Measurements from ENCODE around the gene CACUL1. TPM values are rescaled to one million over a fixed set of nuclear protein-coding genes. Genes with fewer than 3 reads are reported as not detected.
"Not testable (repeated sequence)": the region's sequence is repeated elsewhere in the genome, so short reads cannot be mapped to it uniquely, and the experiment has no call there.

The CACUL1 gene
- total and polyA plus RNA-seq, 7 donors: 4.2 to 51.7 (median 41.0) TPM

DNA sequence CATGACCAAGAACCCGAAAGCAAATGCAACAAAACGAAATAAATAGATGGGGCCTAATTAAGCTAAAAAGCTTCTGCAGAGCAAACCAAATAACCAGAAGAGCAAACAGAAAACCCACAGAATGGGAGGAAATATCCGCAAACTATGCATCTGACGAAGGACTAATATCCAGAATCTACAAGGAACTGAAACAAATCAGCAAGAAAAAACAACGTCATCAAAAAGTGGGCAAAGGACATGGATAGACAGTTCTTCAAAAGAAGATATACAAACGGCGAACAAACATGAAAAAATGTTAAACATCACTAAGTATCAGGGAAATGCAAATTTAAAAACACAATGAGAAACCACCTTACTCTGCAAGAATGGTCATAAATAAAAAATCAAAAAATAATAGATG, 35.3 kb upstream of the CACUL1 start:
- no peaks in the 10 kb centered on the region for H3K4me1 ChIP-seq
- no peak for TF ChIP-seq EP300 (IDR thresholded peaks at IDR 0.05)
- TF ChIP-seq POLR2AphosphoS5 (IDR thresholded peaks at IDR 0.05): no peak
- no peak for TF ChIP-seq POLR2A (IDR thresholded peaks at IDR 0.05)
- TF ChIP-seq, protein P1, sequence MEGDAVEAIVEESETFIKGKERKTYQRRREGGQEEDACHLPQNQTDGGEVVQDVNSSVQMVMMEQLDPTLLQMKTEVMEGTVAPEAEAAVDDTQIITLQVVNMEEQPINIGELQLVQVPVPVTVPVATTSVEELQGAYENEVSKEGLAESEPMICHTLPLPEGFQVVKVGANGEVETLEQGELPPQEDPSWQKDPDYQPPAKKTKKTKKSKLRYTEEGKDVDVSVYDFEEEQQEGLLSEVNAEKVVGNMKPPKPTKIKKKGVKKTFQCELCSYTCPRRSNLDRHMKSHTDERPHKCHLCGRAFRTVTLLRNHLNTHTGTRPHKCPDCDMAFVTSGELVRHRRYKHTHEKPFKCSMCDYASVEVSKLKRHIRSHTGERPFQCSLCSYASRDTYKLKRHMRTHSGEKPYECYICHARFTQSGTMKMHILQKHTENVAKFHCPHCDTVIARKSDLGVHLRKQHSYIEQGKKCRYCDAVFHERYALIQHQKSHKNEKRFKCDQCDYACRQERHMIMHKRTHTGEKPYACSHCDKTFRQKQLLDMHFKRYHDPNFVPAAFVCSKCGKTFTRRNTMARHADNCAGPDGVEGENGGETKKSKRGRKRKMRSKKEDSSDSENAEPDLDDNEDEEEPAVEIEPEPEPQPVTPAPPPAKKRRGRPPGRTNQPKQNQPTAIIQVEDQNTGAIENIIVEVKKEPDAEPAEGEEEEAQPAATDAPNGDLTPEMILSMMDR (IDR thresholded peaks at IDR 0.05): no peak
- H3K27ac ChIP-seq: no peak overlapping the region
- no peak overlapping the region for H3K4me3 ChIP-seq
- DNase-seq: no peak
- no peaks in the 10 kb centered on the region for H3K27me3 ChIP-seq
- WGBS, 2 donors: 91% methylated on average over 7 of the region's 7 CpGs
- no peaks in the 10 kb centered on the region for H3K9me3 ChIP-seq
- intact Hi-C loops (cut with DNase I): no loop called here
- H3K36me3 ChIP-seq: no peaks in the 10 kb centered on the region

- WGBS, 2 donors: 75 to 82% methylated on average over 5 of the region's 5 CpGs
- Histone ChIP-seq H3K27ac (no peak overlapping the region), H3K36me3 (no peaks in the 10 kb centered on the region), H3K4me1 (no peaks in the 10 kb centered on the region), H3K27me3 (no peaks in the 10 kb centered on the region), H3K4me3 (no peak overlapping the region), H3K9me3 (no peaks in the 10 kb centered on the region)
- intact Hi-C loops (cut with DNase I): no loop called here
- no peak for DNase-seq
- TF ChIP-seq POLR2A (IDR thresholded peaks at IDR 0.05) (no peak), POLR2AphosphoS5 (IDR thresholded peaks at IDR 0.05) (no peak), EP300 (IDR thresholded peaks at IDR 0.05) (no peak)
- TF ChIP-seq, protein P1 (IDR thresholded peaks at IDR 0.05): no peak
Observed at GRCh38 chr10:118785551-118785950, 30.8 kb upstream of the CACUL1 start.

DNA sequence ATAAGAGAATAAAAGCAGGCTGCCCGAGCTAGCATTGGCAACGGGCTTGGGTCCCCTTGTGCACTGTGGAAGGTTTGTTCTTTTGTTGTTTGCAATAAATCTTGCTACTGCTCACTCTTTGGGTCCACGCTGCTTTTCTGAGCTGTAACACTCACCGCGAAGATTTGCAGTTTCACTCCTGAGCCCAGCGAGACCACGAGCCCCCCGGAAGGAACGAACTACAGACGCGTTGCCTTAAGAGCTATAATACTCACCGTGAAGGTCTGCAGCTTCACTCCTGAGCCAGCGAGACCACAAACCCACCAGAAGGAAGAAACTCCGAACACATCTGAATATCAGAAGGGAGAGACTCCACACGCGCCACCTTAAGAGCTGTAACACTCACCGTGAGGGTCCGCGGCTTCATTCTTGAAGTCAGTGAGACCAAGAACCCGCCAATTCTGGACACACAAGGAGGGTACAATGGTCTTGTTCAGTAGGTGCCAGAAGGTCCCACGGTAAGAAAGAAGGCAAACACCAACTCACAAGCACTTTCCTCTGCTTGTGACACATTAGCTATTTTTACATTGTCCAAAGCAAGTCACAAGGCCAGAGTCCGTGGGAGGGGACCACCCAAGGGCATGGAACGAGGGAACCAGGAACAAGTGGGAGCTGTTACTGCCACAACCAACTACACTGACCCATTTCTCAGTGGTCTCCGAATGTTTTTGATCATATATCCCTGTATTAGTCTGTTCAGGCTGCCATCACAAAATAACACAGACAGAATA, 29.2 kb upstream of the CACUL1 start:
- Histone ChIP-seq H3K36me3 (no peaks in the 10 kb centered on the region), H3K4me1 (no peaks in the 10 kb centered on the region), H3K27me3 (no peaks in the 10 kb centered on the region), H3K9me3 (no peaks in the 10 kb centered on the region), H3K4me3 (no peak overlapping the region), H3K27ac (no peak overlapping the region)
- TF ChIP-seq POLR2A (IDR thresholded peaks at IDR 0.05) (no peak), POLR2AphosphoS5 (IDR thresholded peaks at IDR 0.05) (no peak), EP300 (IDR thresholded peaks at IDR 0.05) (no peak)
- TF ChIP-seq, protein P1 (IDR thresholded peaks at IDR 0.05): no peak
- no peak for DNase-seq
- intact Hi-C loops (cut with DNase I): no loop called here
- 84 to 86% methylated on average over 24 of the region's 24 CpGs for WGBS, 2 donors

DNA sequence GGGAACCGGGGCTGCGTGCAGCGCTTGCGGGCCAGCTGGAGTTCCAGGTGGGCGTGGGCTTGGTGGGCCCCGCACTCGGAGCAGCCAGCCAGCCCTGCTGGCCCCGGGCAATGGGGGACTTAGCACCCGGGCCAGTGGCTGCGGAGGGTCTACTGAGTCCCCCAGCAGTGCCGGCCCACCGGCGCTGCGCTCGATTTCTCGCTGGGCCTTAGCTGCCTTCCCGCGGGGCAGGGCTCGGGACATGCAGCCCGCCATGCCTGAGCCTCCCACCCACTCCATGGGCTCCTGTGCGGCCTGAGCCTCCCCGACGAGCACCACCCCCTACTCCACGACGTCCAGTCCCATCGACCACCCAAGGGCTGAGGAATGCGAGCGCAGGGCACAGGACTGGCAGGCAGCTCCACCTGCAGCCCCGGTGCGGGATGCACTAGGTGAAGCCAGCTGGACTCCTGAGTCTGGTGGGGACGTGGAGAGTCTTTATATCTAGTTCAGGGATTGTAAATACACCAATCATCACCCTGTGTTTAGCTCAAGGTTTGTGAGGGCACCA, 28.2 kb upstream of the CACUL1 start:
- DNase-seq; H3K36me3 ChIP-seq; H3K27me3 ChIP-seq; H3K9me3 ChIP-seq; H3K4me1 ChIP-seq; intact Hi-C loops (cut with DNase I); H3K4me3 ChIP-seq; H3K27ac ChIP-seq: not testable (repeated sequence)
- 94 to 95% methylated on average over 31 of the region's 31 CpGs for WGBS, 2 donors

GRCh38 chr10:118781541-118781940, 26.8 kb upstream of the CACUL1 start:
- H3K9me3 ChIP-seq: no peaks in the 10 kb centered on the region
- no peak overlapping the region for H3K4me3 ChIP-seq
- no peaks in the 10 kb centered on the region for H3K27me3 ChIP-seq
- no peak for DNase-seq
- H3K36me3 ChIP-seq: no peaks in the 10 kb centered on the region
- 90 to 93% methylated on average over 4 of the region's 4 CpGs for WGBS, 2 donors
- TF ChIP-seq EP300 (IDR thresholded peaks at IDR 0.05) (no peak), POLR2A (IDR thresholded peaks at IDR 0.05) (no peak), POLR2AphosphoS5 (IDR thresholded peaks at IDR 0.05) (no peak)
- TF ChIP-seq, protein P1 (IDR thresholded peaks at IDR 0.05): no peak
- H3K4me1 ChIP-seq: no peaks in the 10 kb centered on the region
- no peak overlapping the region for H3K27ac ChIP-seq
- intact Hi-C loops (cut with DNase I): no loop called here

Measured in sigmoid colon (tissue), 7 donors.